Activated T-cell treated with anti-CD3 and anti-CD28 coated beads for 48 hours (primary cell): ENCODE data around the gene SAP30L.
A peak's percentile ranks its signal among the peaks of the same experiment; 100 is the strongest.

Experiments used
- DNase-seq: peaks from one replicate; pipeline ENCODE4 v3.0.0-alpha.2; 2020; ENCODE audit warnings: low read depth

The SAP30L gene

GRCh38 chr5:154445422-154446194, at the start of gene SAP30L:
SAP30L (plus strand) TSS chr5:154445997; CDS start chr5:154446605, 608 bp downstream.
- peak; percentile 97 for DNase-seq

GRCh38 chr5:154396128-154396527, 49.7 kb upstream of the SAP30L start:
- no peak for DNase-seq

DNA sequence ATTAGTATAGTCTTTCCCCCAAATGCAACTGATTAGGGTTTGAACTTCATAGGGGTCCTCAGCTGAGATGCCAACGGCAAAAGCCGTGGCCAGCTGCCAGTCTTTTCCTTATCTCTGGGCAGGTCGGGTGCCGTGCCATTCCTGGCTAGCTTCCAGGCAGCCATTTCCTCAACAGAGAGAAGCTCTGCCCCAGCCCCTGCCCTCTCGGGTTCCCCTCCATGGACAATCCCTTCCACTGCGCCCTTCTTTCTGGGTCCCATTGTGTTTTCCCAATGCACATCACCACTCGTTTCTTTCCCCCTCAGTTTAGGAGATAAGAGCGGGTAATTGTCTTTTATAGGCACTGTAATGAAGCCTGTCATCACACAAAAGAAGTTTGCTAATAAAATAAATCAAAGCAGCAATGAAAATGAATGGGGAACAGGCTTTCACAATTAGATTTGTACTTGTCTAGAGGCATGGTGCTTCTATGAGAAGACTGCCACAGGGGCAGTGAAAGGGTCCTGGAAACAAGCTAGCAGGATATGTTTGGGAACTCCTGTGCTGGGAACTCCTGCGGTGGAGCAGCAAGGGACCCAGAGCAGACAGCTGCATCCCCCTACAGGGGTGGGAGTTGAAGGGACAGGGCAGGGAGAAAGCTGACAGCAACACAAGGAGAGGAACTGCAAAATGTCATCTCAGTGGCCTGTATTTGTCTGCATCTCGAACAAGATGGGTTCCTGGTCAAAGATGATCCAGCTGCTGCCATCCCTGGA, 48.0 kb upstream of the SAP30L start:
- DNase-seq = no peak

DNA sequence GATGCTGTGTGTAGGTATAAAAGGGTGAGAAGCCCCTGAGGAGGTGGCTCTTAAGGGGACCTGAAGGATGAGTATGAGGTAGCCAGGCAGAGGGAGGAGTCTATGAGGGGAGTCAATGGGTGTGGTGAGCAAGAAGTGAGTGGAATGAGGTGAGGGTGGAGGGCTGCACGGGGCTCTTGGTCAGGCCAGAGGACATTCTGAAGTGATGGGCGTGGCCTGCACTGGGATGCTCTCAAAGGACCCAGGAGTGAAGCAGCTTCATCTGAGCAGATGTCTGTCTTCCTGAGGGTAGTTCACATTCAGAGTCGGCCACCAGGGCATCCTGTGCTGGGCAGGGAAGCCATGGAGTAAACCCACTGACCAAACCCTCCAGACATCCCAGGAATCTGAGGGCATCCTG, 45.1 kb upstream of the SAP30L start:
- DNase-seq = no peak

- no peak for DNase-seq
Measured at GRCh38 chr5:154401355-154401754, 44.4 kb upstream of the SAP30L start.

- DNase-seq = no peak
Measured at GRCh38 chr5:154401931-154402330, 43.9 kb upstream of the SAP30L start.

DNA sequence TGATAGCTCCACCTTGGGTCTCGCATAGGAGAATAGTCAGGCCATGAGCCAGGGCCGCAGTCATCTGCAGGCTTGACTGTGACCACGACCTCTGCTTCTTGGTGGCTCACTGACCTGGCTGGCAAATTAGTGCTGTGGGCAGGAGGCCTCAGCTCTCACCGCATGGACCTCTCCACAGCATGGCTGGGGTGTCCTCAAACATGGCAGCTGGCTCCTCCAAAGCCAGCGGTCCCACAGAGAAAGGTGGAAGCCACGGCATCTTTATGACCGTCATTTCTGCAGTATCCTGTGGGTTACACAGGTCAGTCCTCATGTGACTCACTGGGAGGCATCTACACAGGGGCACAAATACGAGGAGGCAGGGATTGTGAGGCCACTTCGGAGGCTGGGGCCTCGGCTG, 43.2 kb upstream of the SAP30L start:
- no peak for DNase-seq

DNA sequence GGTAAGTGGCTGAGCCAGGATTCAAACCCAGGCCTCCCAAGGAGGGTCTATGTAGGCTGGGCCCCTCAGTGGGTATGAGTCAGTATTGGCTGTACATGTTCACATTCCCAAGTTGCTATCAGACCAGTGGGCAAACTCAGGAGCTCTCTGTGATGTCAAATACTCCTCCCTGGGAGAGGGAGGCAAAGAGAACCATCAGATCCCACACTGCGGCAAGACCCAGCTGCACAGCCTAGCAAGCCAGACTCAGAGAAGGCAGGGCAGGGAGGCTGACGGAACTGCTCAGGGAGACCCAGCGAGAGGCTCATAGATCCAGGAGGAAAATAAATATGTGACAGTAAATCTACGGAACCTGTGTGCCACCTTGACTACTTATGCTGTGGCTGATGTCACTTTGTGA, 42.6 kb upstream of the SAP30L start:
- no peak for DNase-seq

GRCh38 chr5:154403776-154404387, 41.9 kb upstream of the SAP30L start:
- DNase-seq = no peak

GRCh38 chr5:154405078-154405792, 40.6 kb upstream of the SAP30L start:
- peak; percentile 76 for DNase-seq

DNA sequence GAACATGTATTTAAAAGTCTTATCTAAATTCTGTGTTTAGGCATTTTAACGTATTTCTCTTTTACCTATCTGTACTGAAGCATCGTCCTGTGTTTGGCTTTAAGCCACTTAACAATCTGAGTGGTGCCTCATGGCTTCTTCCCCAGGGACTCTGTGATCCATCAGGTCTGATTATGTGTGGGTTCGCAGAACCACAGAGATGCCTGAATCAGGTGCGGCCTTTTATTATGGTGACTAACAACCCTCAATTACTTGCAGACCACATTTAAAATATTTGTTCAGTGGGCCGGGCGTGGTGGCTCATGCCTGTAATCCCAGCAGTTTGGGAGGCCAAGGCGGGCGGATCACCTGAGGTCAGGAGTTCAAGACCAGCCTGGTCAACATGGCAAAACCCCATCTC, 39.6 kb upstream of the SAP30L start:
- no peak for DNase-seq

DNA sequence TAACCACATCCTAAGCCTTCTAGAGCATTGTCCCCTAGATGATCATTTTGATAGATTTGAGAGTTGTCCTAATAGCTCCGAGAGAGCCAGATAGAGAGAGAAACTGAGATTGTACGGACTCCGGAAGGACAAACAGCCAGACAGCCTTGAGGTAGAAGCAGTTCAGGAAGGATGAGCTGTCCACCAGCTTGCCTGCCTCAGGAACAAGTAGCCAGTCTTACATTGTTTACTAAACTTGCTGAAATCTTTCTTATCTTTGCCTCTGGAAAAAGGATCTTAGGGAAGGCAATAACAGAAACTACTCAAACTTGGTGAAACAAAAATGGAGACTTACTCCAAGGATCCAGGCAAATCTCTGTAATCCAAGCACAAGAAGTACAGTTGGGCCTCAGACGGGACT, 39.0 kb upstream of the SAP30L start:
- no peak for DNase-seq

- DNase-seq = no peak
Measured at GRCh38 chr5:154408811-154409210, 37.0 kb upstream of the SAP30L start.

DNA sequence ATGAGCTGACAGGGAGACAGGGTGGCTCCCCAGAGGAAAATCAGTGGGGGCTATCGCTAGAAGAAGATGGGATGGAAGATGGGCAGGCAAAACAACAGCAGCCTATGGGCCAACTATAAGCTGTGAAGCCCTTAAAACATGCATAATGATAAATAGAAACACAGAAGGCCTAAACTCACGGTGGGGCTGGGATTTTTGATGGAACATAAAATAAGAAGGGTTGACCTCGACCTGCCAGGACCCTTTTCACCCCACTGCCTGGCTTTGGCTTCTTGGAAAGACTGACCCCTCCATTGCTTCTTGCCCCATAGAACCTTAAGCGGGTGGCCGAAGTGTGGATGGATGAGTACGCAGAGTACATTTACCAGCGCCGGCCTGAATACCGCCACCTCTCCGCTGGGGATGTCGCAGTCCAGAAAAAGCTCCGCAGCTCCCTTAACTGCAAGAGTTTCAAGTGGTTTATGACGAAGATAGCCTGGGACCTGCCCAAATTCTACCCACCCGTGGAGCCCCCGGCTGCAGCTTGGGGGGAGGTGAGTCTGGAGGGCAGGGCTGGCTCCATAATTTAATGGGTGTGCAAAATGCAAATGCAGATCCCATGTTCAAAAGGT, 36.5 kb upstream of the SAP30L start:
- DNase-seq = no peak

DNA sequence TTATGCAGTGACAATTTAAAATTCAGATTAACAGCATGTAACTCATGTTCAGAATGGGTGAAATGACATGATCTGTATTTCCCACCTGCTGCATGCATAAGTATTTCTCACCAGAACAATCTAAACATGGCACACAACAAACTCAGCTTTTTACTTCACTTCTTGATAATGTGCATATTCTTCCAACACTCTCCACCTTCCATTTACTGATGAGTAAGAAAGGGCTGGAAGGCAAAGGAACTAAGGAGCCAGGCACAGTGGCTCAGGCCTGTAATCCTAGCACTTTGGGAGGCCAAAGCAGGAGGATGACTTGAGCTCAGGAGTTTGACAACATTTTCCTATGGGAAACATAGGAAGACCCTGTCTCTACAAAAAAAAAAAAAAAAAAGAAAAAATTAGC, 35.8 kb upstream of the SAP30L start:
- DNase-seq = no peak

- no peak for DNase-seq
Measured at GRCh38 chr5:154410786-154411185, 35.0 kb upstream of the SAP30L start.

GRCh38 chr5:154411338-154411737, 34.5 kb upstream of the SAP30L start:
- DNase-seq = no peak

DNA sequence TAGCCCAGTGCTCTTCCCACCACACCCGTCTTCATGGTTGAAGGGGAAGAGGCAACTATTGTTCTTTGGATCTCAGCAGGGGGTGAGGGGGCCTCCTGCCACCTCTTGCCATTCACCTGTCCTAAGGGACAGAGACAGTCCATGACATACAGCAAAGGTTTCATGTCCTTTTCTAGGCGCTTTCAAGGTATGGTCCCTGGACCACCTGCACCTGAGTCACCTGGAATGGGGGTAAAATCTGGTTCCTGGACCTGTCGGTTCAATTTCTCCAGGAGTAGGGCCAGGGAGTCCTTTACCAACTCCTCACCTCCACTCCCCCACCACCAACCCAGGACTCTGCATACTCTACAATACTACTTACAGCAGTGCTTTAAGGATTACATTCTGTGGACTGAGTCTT, 33.5 kb upstream of the SAP30L start:
- DNase-seq = no peak

DNA sequence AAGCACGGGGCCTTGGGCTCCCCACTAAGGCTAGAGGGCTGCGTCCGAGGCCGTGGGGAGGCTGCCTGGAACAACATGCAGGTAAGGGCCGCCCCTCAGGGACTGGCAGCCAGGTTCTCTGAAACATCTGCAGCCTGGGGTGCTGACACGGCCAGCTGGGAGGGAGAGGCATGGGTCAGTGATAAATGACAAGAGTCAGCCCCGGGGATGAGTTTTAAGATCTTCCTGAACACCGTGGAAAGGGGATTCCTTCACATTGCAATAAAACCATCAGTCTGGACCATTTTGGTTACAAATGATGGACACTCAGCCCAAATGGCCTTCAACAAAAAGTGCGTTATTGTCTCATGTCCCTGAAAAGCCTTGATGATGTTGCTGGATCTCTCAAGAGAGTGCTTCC, 32.9 kb upstream of the SAP30L start:
- DNase-seq = no peak

- DNase-seq = no peak
Measured at GRCh38 chr5:154415114-154415513, 30.7 kb upstream of the SAP30L start.

DNA sequence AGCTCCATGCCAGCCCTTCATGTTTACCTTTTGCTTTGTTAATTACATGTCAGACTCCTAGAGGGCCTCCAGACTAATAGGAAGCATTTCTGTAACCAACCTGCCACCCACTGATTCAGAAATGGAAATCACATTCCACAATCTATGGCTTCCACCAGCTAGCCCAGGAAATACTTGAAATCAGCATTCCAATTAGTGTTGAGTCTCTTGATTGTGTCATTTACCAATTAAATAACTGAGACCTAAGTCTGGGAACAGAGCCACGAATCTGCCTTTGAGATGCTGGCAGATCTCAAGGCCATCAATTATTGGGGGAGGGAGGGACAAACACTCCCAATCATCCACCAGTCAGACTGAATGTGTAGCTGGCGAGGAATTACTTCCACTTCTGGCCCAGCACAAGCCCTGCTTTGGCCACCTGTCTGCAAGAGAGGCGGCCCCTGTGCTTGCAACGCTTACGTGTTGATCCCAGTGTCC, 27.4 kb upstream of the SAP30L start:
- no peak for DNase-seq

GRCh38 chr5:154419236-154419635, 26.6 kb upstream of the SAP30L start:
- DNase-seq = no peak
